ENCODE measurements around the gene NCKAP5.

DNA sequence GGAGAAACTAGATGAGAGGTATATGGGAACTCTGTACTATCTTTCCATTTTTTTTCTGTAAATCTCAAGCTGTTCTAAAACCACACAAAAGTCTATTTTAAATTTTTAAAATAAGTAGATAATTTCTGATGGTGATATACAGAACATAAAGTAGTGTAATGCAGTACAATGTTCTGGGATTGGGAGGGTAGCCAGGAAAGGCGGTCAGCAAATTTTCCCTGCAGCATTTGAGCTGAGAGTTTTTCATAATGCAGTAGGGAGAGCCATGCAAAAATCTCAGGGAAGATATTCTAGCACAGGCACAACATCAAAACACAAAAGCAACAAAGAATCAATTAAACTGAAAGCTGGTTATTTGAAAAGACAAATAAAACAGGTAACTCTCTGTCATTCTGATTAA is 141.5 kb downstream of the NCKAP5 start:
- TF ChIP-seq, protein P1, sequence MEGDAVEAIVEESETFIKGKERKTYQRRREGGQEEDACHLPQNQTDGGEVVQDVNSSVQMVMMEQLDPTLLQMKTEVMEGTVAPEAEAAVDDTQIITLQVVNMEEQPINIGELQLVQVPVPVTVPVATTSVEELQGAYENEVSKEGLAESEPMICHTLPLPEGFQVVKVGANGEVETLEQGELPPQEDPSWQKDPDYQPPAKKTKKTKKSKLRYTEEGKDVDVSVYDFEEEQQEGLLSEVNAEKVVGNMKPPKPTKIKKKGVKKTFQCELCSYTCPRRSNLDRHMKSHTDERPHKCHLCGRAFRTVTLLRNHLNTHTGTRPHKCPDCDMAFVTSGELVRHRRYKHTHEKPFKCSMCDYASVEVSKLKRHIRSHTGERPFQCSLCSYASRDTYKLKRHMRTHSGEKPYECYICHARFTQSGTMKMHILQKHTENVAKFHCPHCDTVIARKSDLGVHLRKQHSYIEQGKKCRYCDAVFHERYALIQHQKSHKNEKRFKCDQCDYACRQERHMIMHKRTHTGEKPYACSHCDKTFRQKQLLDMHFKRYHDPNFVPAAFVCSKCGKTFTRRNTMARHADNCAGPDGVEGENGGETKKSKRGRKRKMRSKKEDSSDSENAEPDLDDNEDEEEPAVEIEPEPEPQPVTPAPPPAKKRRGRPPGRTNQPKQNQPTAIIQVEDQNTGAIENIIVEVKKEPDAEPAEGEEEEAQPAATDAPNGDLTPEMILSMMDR (IDR thresholded peaks at IDR 0.05) = no peak
- no peak for TF ChIP-seq POLR2A (IDR thresholded peaks at IDR 0.05)
